ENCODE measurements around the gene NRXN2.

The NRXN2 gene

GRCh38 chr11:64744544-64745188 lies 21.7 kb upstream of the NRXN2 start:
- Histone ChIP-seq H3K9me3 (replicated peaks; ENCODE audit: insufficient read depth, low read length) (no peaks in the 10 kb centered on the region), H3K4me2 (ENCODE audit: low read depth, low read length) (peak overlapping the region; percentile 70; the same call in 1 of the 2 replicates), H3K4me3 (ENCODE audit: low read length) (peak overlapping the region; percentile 42; the same call in 1 of the 2 replicates), H4K20me1 (ENCODE audit: insufficient read depth, low read length) (0 out of 2 replicates have a peak, but pooled peaks cover 5% of the 10 kb centered on the region), H3K9ac (ENCODE audit: low read length) (no peak overlapping the region), H3K4me1 (ENCODE audit: low read length) (peaks cover 16% of the 10 kb centered on the region), H2AFZ (ENCODE audit: low read length) (no peak overlapping the region), H3K36me3 (replicated peaks; ENCODE audit: insufficient read depth, low read length) (no peaks in the 10 kb centered on the region), H3K27me3 (replicated peaks; ENCODE audit: insufficient read depth, low read length) (peaks cover 82% of the 10 kb centered on the region), H3K27ac (ENCODE audit: low read length) (no peak overlapping the region), H3K9me2 (replicated peaks; ENCODE audit: insufficient read depth, low read length) (no peaks in the 10 kb centered on the region), H3F3A (ENCODE audit: insufficient read depth, low read length) (peaks cover 4% of the 10 kb centered on the region; the same call in 1 of the 2 replicates), H3K79me2 (ENCODE audit: low read length) (no peaks in the 10 kb centered on the region)
- TF ChIP-seq EZH2 (optimal IDR thresholded peaks at IDR 0.05; ENCODE audit: low read depth, low read length) (no peak), EZH2phosphoT487 (IDR thresholded peaks at IDR 0.05; ENCODE audit: low read length) (no peak), CTCF (IDR thresholded peaks at IDR 0.05; ENCODE audit: low read length) (no peak)
- no peak for DNase-seq

DNA sequence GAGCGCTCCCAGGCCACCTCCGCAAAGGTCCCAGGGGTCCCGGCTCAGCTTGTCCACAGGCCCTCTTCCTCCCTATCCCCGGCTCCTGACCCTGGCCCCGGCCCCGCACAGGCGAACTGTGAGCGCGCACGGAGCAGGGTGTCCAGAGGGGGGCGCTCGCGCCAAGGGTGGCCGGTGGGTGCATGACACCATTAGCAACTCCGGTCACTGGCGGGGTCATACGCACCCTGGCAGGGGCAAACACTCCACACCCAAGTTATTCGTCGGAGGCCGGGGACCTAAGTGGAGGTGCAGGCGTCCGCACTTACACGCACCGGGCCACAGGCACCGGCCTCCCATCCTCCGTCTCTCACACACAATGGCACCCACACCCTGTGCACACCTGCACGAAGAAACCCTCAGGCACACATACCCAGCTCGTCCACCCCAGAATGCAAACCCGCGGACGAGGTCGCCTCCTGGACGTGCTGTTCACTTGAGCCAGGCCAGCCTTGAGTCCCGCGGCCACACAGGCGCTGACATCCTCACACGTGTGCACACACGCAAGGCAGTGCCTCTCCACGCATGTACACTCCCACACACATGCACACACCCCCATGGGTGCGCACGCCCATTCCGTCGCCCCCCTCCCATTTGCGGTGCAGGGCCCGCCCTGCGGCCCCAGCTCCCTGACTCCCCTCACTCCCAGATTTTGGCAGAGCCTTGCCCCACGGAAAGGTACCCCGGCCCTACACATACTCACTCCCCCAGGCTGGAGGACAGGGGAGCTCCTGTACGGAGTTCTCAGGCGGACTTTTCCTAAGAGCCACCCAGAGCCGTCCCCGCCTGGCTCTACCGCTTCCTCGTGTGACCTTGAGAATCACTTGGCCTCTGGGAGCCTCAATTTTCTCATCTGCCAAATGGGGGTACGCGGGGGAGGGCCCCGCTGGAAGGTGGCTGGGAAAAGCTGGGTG lies 20.9 kb upstream of the NRXN2 start, which contains the start of gene RASGRP2:
TSS of gene RASGRP2 (minus strand) at position 552 of the 953 bp plus-strand sequence. CDS start 1,276 bp downstream, outside the sequence.
- peaks cover 16% of the 10 kb centered on the region for H3K4me1 ChIP-seq (ENCODE audit: low read length)
- no peaks in the 10 kb centered on the region for H3K9me2 ChIP-seq (replicated peaks; ENCODE audit: insufficient read depth, low read length)
- TF ChIP-seq EZH2phosphoT487 (IDR thresholded peaks at IDR 0.05; ENCODE audit: low read length) (no peak), CTCF (IDR thresholded peaks at IDR 0.05; ENCODE audit: low read length) (peak; percentile 63)
- 0 out of 2 replicates have a peak, but pooled peaks cover 5% of the 10 kb centered on the region for H4K20me1 ChIP-seq (ENCODE audit: insufficient read depth, low read length)
- no peak within 1 kb of the TSS for H3K27ac ChIP-seq (ENCODE audit: low read length)
- no peak for DNase-seq
- no peaks in the 10 kb centered on the region for H3K79me2 ChIP-seq (ENCODE audit: low read length)
- H2AFZ ChIP-seq (ENCODE audit: low read length): peak within 1 kb of the TSS; percentile 46; the same call in 1 of the 2 replicates
- H3K27me3 ChIP-seq (replicated peaks; ENCODE audit: insufficient read depth, low read length): peaks cover 90% of the 10 kb centered on the region
- H3K36me3 ChIP-seq (replicated peaks; ENCODE audit: insufficient read depth, low read length): no peaks in the 10 kb centered on the region
- H3K4me3 ChIP-seq (ENCODE audit: low read length): peak within 1 kb of the TSS; percentile 63
- peak within 1 kb of the TSS; percentile 91 for H3K4me2 ChIP-seq (ENCODE audit: low read depth, low read length)
- no peaks in the 10 kb centered on the region for H3K9me3 ChIP-seq (replicated peaks; ENCODE audit: insufficient read depth, low read length)
- peaks cover 4% of the 10 kb centered on the region; the same call in 1 of the 2 replicates for H3F3A ChIP-seq (ENCODE audit: insufficient read depth, low read length)
- H3K9ac ChIP-seq (ENCODE audit: low read length): no peak within 1 kb of the TSS

GRCh38 chr11:64742889-64743590 lies 20.0 kb upstream of the NRXN2 start:
- Histone ChIP-seq H3K27me3 (replicated peaks; ENCODE audit: insufficient read depth, low read length) (peaks cover 93% of the 10 kb centered on the region), H2AFZ (ENCODE audit: low read length) (peak overlapping the region; percentile 70), H3K4me3 (ENCODE audit: low read length) (peak overlapping the region; percentile 63), H3K79me2 (ENCODE audit: low read length) (no peaks in the 10 kb centered on the region), H3F3A (ENCODE audit: insufficient read depth, low read length) (peaks cover 4% of the 10 kb centered on the region; the same call in 1 of the 2 replicates), H3K9ac (ENCODE audit: low read length) (peak overlapping the region; percentile 19; the same call in 1 of the 2 replicates), H3K9me3 (replicated peaks; ENCODE audit: insufficient read depth, low read length) (no peaks in the 10 kb centered on the region), H3K9me2 (replicated peaks; ENCODE audit: insufficient read depth, low read length) (no peaks in the 10 kb centered on the region), H3K4me1 (ENCODE audit: low read length) (peaks cover 16% of the 10 kb centered on the region), H3K36me3 (replicated peaks; ENCODE audit: insufficient read depth, low read length) (no peaks in the 10 kb centered on the region), H3K27ac (ENCODE audit: low read length) (no peak overlapping the region), H3K4me2 (ENCODE audit: low read depth, low read length) (peak overlapping the region; percentile 91), H4K20me1 (ENCODE audit: insufficient read depth, low read length) (0 out of 2 replicates have a peak, but pooled peaks cover 5% of the 10 kb centered on the region)
- peak; percentile 54 for DNase-seq
- TF ChIP-seq EZH2phosphoT487 (IDR thresholded peaks at IDR 0.05; ENCODE audit: low read length) (no peak), CTCF (IDR thresholded peaks at IDR 0.05; ENCODE audit: low read length) (peak; percentile 80), EZH2 (optimal IDR thresholded peaks at IDR 0.05; ENCODE audit: low read depth, low read length) (no peak)

Measured in MM.1S (cell line).